HG03097 (cell line): ENCODE measurements around the gene MAP1B.
A peak's percentile ranks its signal among the peaks of the same experiment; 100 is the strongest.

Source experiments
- ATAC-seq: cut with Tn5 transposase; IDR thresholded peaks from one replicate; pipeline ENCODE4 v1.9.1; 2021; ENCODE audit not compliant: unreplicated experiment, low FRiP score

MAP1B gene

DNA sequence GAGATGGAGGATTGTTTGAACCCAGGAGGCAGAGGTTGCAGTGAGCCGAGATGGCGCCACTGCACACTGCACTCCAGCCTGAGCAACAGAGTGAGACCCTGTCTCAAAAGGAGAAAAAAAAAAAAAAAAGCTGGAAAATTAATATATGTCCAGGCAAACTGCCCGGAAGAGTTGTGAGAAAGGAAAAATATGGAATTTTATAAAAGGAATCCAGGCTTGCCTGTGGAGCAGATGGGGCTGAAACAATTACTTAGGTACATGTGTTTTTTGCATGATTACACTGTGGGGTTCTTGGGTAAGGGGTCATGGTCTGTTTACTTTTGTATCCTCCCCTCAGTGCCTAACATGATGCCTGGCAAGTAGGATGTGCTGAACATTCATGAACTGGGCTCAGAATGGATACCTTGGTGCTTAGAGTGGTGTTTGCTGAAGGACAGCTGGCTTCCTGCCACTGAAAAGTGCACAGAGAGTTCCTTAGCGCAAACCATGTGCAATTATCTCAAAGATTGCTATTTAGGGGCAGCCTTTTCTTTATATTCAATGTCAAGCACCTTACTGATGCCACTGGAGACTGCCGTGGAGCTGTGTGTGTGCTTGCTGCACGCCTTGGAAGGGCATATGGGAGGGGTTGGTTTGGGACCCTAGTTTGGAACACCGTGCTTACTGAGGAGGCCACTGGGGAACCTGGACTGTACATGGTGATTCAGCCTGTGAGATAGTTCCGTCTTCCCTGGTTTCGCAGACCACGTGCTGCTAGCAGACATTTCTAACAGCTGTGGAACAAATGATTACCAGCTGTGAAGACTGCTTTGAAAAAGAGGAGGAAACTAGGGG, 78.4 kb downstream of the MAP1B start:
- ATAC-seq: no peak

DNA sequence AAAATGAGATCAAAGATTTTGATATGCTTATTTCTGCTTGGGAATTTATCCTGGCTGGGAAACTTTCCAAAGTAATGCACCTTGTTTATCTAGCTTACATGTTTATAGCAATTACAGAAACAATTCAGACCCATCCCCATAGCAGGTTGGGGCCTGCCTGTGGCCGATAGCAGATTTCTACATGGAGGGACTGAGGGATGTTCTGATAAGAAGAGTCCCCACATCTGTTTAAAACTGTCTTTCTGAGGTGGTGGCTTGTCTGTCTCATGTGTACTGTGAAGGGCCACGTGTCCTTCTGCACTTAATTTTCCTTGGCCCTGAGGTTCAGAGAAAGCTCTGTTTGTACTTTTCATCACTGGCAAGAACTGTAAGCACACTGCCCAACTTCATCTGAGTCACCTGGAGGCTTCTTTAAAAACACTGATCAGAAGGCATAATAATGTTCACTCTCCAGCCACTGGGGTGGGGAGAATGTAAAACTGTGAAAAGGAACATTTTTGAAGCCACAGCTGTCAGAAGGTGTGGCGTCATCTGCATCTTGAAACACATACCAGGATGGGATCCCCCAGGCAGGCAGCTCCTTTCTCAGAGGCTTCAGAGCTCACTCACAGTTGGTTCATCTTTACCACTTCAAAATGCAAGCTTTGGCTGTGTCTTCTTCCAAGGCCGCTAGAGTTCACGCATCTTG, 80.3 kb downstream of the MAP1B start:
- no peak for ATAC-seq

DNA sequence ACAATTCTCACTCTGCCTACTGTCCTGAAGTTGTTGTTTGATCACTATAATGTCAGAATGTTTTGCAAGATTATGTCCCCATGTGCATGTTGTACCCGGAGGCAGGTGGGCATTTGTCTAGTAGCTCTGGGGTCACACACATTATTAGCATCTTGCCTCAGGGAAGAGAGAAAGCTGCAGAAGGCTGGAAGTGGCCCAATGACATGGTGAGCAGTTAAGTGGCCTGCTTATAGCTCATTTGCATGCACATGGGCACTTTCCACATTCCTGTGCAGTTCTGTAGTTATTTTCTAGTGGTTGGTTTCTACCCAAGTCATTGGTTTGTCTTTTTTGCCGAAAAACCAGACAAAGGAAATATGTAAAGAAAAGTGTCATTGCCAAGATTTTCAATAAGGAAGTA, 80.9 kb downstream of the MAP1B start:
- ATAC-seq: no peak

DNA sequence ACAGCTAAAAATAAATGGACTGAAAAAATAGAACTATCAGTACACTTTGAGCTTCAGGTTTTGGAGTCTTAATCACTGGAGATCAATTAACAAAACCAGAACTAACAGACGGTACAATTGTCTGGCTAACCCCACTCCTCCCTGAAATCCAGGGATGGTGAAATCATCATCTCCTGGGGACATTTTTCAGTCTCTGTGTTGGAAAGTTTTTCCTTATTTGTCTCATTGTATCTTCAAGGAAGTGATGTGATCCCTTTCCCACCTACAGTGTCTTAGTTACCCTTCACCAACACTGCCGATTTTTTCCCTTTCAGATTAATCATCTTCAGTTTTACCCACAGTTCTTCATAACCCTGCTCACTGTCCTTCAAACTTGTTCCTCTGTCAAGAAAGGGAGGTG, 81.9 kb downstream of the MAP1B start:
- ATAC-seq: no peak

DNA sequence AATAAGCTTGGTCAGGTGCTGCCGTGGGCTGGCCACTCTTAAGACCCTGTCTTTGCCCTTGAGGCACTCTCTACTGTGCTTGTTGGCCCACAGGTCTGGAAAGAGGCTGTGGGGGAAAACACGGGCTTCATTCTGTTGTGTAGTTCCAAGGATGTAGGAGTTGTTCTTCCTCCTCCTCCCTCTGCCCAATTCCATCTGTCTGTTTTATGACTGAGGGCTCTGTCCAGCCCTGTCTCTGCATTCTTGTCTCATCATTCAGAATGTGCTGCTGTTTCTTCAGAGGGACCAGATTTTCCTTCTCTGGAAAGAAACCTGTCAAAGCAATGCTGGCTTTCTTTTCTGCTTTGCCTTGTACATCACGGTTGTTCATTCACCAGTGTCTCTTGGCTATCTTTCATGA, 84.1 kb downstream of the MAP1B start:
- no peak for ATAC-seq

- peak; percentile 90 for ATAC-seq
These were observed 87.6 kb downstream of the MAP1B start for GRCh38 chr5:72194846-72195245.

DNA sequence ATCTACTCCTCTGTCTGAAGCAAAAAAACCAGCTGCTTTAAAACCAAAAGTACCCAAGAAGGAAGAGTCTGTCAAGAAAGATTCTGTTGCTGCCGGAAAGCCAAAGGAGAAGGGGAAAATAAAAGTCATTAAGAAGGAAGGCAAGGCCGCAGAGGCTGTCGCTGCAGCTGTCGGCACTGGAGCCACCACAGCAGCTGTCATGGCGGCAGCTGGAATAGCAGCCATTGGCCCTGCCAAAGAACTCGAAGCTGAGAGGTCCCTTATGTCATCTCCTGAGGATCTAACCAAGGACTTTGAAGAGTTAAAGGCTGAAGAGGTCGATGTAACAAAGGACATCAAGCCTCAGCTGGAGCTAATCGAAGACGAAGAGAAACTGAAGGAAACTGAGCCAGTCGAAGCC, 88.3 kb downstream of the MAP1B start:
- no peak for ATAC-seq

GRCh38 chr5:72197393-72197792, 90.1 kb downstream of the MAP1B start:
- no peak for ATAC-seq

DNA sequence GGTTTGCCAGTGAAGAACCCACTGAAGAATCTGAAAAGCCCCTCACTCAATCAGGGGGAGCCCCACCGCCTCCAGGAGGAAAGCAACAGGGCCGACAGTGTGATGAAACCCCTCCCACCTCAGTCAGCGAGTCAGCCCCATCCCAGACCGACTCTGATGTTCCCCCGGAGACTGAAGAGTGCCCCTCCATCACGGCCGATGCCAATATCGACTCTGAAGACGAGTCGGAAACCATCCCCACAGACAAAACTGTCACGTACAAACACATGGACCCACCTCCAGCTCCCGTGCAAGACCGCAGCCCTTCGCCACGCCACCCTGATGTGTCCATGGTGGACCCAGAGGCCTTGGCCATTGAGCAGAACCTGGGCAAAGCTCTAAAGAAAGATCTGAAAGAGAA, 92.4 kb downstream of the MAP1B start:
- no peak for ATAC-seq

- ATAC-seq: no peak
These were observed 95.1 kb downstream of the MAP1B start for GRCh38 chr5:72202331-72202825.

DNA sequence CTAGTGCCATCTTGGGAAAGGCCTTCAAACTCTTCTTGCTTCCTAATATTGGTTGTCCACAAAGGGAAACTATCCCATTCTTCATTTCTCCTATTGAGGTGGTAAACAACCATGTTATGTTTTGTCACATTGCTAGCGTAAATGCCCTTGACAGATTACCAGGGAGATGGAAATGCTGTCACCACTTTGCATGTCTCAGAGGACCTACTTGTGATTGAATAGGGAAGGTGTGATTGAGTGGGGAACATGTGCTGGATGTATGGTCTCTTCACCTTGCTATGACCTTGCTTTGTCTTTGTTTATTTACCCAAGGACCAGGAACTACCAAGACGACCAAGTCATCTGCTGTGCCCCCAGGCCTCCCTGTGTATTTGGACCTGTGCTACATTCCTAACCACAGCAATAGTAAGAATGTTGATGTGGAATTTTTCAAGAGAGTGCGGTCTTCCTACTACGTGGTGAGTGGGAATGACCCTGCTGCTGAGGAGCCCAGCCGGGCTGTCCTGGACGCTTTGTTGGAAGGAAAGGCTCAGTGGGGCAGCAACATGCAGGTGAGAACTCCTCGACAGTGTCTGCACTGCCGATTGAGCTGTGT, 96.1 kb downstream of the MAP1B start:
- no peak for ATAC-seq

- ATAC-seq: no peak
These were observed 97.7 kb downstream of the MAP1B start for GRCh38 chr5:72204946-72205345.

DNA sequence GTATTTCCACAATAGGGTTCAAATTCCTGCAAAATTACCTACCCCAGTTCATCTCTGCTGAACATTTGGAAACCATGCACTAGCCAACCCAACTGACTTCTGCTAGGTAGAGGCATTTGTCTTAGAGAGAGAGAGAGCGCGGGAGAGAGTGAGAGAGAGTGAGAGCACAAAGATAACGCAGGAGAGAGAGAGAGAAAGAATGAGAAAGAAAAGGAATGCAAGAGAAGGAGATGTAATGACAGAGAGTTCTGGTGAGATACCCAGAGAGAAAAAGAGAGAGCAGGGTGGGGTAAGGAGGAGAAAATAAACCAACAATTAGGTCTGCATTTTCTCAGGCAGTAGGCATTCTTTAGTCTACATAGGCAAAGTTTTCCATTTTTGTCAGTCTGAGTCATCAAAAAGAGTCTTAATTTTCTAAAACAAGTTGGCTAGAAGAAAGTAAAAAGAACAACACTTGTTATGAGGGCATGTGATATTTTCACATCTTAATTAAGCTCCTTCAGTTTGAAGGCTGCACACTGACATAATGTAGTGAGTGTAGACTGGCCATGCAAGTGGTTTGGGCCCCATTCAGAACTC, 98.2 kb downstream of the MAP1B start:
- ATAC-seq: no peak

DNA sequence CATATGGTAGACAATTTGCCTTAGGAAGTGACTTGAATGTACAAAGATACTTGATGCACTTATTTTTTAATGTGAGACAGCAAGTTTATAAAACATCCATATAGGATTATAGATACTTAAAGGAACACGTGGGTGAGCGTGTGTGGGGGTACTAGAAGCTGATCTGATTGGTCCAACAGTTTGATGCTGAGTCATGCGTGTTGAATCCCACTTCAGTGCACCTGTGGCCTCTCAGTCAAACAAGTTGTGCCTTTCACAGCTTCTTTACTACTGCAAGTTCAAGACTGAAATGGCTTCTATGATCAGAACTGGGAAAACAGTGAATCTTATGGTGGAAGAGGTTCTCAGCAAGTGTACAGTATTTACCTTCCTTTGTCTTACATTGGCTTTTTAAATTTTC, 98.9 kb downstream of the MAP1B start:
- no peak for ATAC-seq

GRCh38 chr5:72206994-72207393, 99.7 kb downstream of the MAP1B start:
- no peak for ATAC-seq

DNA sequence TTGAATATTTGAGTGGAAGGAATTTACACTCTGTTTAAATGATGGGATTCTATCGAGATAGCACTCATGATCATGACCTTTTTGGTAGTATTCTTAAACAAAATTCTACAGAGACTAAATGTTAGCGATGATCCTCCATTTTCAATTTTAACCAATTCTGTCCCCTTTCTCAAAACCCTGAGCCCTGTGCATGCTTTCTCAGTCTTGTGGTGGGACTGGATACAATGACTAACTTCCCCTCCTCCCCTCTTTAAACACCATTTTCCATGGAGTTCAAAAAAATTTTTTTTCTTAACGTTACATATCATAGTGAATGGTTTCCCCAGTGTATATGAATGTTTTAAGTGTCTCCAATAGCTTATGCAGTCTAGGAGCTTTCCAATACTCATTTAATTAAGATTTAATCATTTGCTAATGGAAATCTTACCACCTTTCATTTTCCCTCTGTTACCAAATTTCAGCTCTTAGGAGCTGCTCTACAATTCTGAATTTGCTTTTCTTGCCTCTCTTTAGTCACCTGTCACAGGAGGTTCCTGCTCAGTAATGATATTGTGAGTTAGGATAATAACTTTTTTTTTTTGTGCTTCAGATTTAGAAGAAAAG, 101.2 kb downstream of the MAP1B start:
- ATAC-seq: no peak

DNA sequence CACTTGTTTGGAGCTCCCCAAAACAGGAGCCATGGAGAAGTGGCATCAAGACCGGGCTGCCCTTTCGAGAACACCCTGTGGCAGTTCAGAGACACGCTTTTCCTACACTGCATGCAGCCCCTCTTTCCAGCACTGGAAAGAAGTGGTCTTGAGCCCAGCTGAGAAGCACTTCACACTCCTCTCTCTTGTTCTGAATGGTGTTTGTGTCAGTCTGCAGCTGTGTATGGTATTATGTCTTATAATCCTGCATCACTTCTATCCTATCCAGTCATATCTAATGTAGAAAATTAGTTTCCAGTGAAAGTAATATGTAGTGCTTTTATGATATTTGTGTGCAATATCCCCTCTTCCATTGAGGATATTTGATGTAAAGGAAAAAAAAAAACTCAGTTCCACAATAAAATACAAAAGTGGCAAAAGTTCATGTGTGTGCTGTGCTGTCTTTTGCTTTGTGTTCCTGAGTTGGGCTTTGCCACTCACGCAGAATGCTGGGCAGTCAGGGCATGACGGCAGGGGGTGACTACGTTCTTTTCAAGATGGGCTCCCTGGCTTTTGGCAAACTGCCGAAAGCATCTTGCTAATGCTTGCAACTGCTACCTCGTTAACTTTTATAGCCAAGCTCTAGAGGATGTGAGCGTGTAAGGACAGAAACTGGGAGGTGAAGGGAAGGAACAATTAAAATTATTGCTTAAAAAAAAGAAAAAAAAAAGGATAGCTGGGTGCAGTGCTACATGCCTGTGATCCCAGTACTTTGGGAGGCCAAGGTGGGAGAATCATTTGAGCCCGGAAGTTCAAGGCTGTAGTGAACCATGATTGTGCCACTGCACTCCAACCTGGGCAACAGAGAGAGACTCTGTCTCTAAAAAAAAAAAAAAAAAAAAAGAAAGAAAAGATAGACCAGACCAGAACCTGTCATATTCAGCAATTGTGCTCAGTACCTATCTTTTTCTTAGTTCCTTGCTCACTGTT, 102.2 kb downstream of the MAP1B start:
- no peak for ATAC-seq

- no peak for ATAC-seq
These were observed 103.8 kb downstream of the MAP1B start for GRCh38 chr5:72210888-72211678.

GRCh38 chr5:72212171-72212570, 104.9 kb downstream of the MAP1B start:
- no peak for ATAC-seq
